Ishikawa (cell line): ENCODE results near the gene CDK5RAP1.

Experiments used
- CREB1 ChIP-seq: IDR thresholded peaks from 2 replicates; pipeline ENCODE4 v1.6.1; 2012; ENCODE audit warnings: low read depth
- EP300 ChIP-seq: IDR thresholded peaks from 2 replicates; pipeline ENCODE4 v1.6.1; 2012; ENCODE audit warnings: borderline replicate concordance
- TF ChIP-seq, protein P1 (sequence below): IDR thresholded peaks from 2 replicates; pipeline ENCODE4 v1.6.1; 2012; ENCODE audit warnings: low read depth, mild to moderate bottlenecking

- TF ChIP-seq, protein P1, sequence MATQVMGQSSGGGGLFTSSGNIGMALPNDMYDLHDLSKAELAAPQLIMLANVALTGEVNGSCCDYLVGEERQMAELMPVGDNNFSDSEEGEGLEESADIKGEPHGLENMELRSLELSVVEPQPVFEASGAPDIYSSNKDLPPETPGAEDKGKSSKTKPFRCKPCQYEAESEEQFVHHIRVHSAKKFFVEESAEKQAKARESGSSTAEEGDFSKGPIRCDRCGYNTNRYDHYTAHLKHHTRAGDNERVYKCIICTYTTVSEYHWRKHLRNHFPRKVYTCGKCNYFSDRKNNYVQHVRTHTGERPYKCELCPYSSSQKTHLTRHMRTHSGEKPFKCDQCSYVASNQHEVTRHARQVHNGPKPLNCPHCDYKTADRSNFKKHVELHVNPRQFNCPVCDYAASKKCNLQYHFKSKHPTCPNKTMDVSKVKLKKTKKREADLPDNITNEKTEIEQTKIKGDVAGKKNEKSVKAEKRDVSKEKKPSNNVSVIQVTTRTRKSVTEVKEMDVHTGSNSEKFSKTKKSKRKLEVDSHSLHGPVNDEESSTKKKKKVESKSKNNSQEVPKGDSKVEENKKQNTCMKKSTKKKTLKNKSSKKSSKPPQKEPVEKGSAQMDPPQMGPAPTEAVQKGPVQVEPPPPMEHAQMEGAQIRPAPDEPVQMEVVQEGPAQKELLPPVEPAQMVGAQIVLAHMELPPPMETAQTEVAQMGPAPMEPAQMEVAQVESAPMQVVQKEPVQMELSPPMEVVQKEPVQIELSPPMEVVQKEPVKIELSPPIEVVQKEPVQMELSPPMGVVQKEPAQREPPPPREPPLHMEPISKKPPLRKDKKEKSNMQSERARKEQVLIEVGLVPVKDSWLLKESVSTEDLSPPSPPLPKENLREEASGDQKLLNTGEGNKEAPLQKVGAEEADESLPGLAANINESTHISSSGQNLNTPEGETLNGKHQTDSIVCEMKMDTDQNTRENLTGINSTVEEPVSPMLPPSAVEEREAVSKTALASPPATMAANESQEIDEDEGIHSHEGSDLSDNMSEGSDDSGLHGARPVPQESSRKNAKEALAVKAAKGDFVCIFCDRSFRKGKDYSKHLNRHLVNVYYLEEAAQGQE: no peak
- TF ChIP-seq CREB1 (no peak), EP300 (no peak)
Measured at GRCh38 chr20:33415948-33416347, 14.6 kb upstream of the CDK5RAP1 start.
